Esophagus (tissue), 2 donors: Measurements from ENCODE around the gene VHLL. TPM values are rescaled to one million over a fixed set of nuclear protein-coding genes. Genes with fewer than 3 reads are reported as not detected.

Experiments used
- H3K27ac ChIP-seq, 2 donors: one replicate each; pipeline ENCODE4 v1.5.1; 2013; ENCODE audit warnings: low read depth in 2 of 2, mild to moderate bottlenecking in 2 of 2, inconsistent platforms in 1 of 2, low read length in 1 of 2, moderate library complexity in 1 of 2
- H3K27me3 ChIP-seq, 2 donors: one replicate each; pipeline ENCODE4 v1.6.1; 2013; ENCODE audit warnings: low read length in 2 of 2, control low read depth in 1 of 2, mild to moderate bottlenecking in 1 of 2; ENCODE audit not compliant: insufficient read depth in 2 of 2, control insufficient read depth in 1 of 2
- H3K36me3 ChIP-seq, 2 donors: one replicate each; pipeline ENCODE4 v1.6.1; 2013; ENCODE audit warnings: low read length in 1 of 2; ENCODE audit not compliant: control insufficient read depth in 2 of 2, insufficient read depth in 2 of 2
- H3K4me1 ChIP-seq, 2 donors: one replicate each; pipeline ENCODE4 v1.6.1; 2013; ENCODE audit warnings: low read length in 1 of 2; ENCODE audit not compliant: control insufficient read depth in 2 of 2, insufficient read depth in 2 of 2
- H3K4me3 ChIP-seq, 2 donors: one replicate each; pipeline ENCODE4 v1.5.1; 2013; ENCODE audit warnings: low read length in 2 of 2, mild to moderate bottlenecking in 2 of 2, low read depth in 1 of 2, moderate library complexity in 1 of 2
- H3K9me3 ChIP-seq, 2 donors: one replicate each; pipeline ENCODE4 v1.6.1; 2013; ENCODE audit warnings: mild to moderate bottlenecking in 2 of 2, low read depth in 1 of 2, low read length in 1 of 2, moderate library complexity in 1 of 2; ENCODE audit not compliant: control insufficient read depth in 2 of 2, insufficient read depth in 1 of 2
- WGBS, 2 donors: extraction: QIAGEN DNeasy Blood & Tissue Kit; methylation state at CpG; one replicate each; pipeline ENCODE4 v1.1.7; 2013; 5-methylcytosine and 5-hydroxymethylcytosine counted together
- polyA plus RNA-seq, 2 donors: library from polyadenylated mRNA; stranded (reverse); fragments of 200-250 nt; gene quantifications; one replicate each; pipeline ENCODE4 v1.2.3, GENCODE V29; 2013
- donor health status: healthy with polysubstance abuse.
- donor health status: Bipolar disorder and iron deficiency.

Gene VHLL
- polyA plus RNA-seq, 2 donors: not detected

DNA sequence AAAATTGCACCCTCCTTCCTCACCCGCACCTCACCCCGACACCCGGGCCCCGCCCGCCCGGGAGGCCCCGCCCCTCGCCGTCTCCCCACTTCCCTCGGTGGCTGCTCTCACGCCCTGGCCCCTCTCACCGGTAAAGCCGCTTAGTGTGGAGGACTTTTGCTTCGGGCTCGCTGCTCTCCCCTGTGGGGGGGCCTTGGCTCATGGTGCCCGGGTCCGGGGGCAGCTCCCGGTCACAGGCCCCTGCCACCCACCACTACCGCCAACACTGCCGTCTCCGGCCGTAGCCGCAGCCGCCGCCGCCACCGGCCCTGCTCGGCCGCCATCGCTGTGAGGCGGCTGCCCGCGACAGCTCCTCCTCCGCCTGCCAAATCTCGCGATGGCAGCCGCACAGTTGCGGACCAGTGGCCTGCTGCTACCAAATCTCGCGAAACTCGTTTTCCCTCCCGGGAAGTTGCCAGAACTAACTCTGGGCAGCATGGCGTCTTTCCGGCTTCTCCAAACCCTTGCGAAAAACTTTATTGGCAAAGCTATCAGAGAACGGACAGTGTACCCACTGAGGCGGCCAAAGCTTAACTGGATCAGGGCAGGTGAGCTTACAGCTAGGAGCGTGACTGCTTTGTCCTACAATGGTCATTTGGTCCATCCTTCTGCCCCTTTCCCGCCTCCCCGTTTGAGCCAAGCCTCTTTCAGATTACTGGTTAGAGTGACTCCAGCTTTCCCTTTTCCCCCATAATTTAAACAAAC is 16.5 kb downstream of the VHLL start, which contains the start of gene SMG5:
TSS of gene SMG5 (minus strand) at position 347 of the 744 bp plus-strand sequence. CDS start at position 202, 145 bp downstream.
- H3K27me3 ChIP-seq: no peaks in the 10 kb centered on the region
- H3K27ac ChIP-seq: peak within 1 kb of the TSS; percentile 97
- WGBS, 2 donors: 0 to 1% methylated on average over 50 of the region's 50 CpGs
- no peaks in the 10 kb centered on the region for H3K9me3 ChIP-seq
- H3K36me3 ChIP-seq: peaks cover 0 to 24% of the 10 kb centered on the region in 2 donors
- peak within 1 kb of the TSS; percentile 54 to 87 for H3K4me3 ChIP-seq
- H3K4me1 ChIP-seq: peaks cover 3 to 7% of the 10 kb centered on the region in 2 donors

DNA sequence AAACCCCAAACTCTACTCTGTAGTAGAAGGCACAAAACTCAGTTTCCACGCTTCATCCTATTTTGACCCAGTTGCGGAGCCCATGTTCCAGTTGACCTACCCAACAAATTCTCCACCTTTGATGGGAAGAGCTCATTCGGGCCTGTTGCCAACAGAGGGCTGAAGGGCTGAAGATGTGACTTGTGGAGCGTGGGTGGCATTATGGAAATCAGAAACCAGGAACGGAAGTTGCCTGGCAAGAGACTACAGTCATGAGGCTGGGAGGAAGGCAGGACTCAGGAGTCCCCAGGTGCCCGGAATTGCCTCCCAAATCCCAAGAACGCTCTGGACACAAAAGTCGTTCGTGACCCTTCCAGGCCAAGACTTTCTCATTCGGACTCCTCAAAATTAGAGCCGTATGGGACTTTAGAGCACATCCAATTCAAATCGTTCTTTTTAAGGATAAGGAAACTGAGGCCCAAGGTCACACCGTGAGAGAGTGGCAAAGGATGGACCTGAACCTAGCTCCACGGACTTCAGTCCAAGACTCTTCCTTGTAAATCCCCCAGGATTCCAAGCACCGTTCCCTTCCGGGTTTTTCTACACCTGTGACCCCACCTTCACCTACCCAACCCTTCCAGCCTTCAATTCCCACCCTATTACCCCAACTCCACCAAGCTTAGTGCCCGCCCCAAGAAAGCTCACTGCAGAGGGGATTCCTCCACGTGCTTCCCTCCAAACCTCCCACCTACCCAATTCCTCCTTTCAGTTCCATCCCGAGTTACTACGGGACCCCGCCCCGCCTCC is 17.2 kb downstream of the VHLL start:
- Histone ChIP-seq H3K4me1 (peaks cover 3 to 7% of the 10 kb centered on the region in 2 donors), H3K27ac (peak overlapping the region; percentile 97)
- whole genome bisulfite sequencing, 2 donors: 5 to 6% methylated on average over 22 of the region's 22 CpGs

DNA sequence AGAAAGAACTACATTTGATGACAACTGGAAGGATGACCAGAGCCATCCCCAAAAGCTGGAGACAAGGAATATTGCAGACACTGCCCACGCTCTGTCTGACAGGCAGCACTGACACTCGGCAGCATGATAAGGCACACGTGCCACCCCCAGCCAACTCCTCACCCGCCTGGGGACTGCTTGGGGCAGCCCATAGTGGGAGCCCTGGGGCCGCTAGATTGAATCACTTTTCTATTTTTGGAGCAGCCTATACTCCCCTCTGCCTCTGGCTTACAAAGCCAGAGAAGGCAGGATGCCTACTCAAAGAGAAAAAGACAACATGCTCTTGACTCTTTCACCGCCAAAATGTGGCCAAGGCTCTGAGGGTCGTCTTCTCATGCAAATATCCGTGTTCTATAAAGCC is 17.8 kb downstream of the VHLL start:
- 16 to 18% methylated on average over 8 of the region's 8 CpGs for WGBS, 2 donors
- Histone ChIP-seq H3K36me3 (peaks cover 0 to 28% of the 10 kb centered on the region in 2 donors), H3K27ac (peak overlapping the region; percentile 97), H3K4me1 (peaks cover 0 to 7% of the 10 kb centered on the region in 2 donors), H3K4me3 (peak overlapping the region in 1 of 2 donors; percentile 54), H3K9me3 (no peaks in the 10 kb centered on the region), H3K27me3 (no peaks in the 10 kb centered on the region)

More for the DNA sequence above, 17.2 kb downstream of the VHLL start:
- H3K9me3 ChIP-seq: no peaks in the 10 kb centered on the region
- peak overlapping the region; percentile 54 to 87 for H3K4me3 ChIP-seq
- peaks cover 0 to 28% of the 10 kb centered on the region in 2 donors for H3K36me3 ChIP-seq
- H3K27me3 ChIP-seq: no peaks in the 10 kb centered on the region

DNA sequence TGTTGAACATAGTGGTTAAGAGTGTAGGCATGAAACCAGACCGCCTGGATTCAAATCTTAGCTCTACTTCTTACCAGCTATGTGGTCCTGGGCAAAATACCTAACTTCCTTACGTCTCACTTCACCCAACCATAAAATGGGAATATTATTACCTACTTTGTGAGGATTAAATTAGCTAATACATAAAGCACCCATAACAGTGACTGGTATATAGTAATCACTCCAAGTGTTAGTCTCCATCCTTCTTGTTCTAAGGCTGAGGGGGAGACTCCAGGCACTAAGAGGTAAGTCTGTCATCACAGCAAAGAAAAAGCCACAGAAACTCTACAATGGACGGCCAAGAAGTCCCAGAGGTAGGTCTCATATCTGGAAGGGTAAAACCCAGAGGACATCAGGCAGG is 19.3 kb downstream of the VHLL start:
- Histone ChIP-seq H3K4me3 (no peak overlapping the region), H3K4me1 (peaks cover 0 to 3% of the 10 kb centered on the region in 2 donors), H3K9me3 (no peaks in the 10 kb centered on the region), H3K27me3 (no peaks in the 10 kb centered on the region), H3K27ac (peak overlapping the region in 1 of 2 donors; percentile 0), H3K36me3 (peaks cover 0 to 21% of the 10 kb centered on the region in 2 donors)
- WGBS, 2 donors: 93 to 94% methylated on average over 3 of the region's 3 CpGs

- no peaks in the 10 kb centered on the region for H3K27me3 ChIP-seq
- H3K36me3 ChIP-seq: peaks cover 8 to 39% of the 10 kb centered on the region in 2 donors
- H3K27ac ChIP-seq: no peak overlapping the region
- no peak overlapping the region for H3K4me3 ChIP-seq
- 62 to 77% methylated on average over 6 of the region's 6 CpGs for WGBS, 2 donors
- H3K9me3 ChIP-seq: no peaks in the 10 kb centered on the region
- peaks cover 0 to 3% of the 10 kb centered on the region in 2 donors for H3K4me1 ChIP-seq
Measured at GRCh38 chr1:156276966-156277381, 22.1 kb downstream of the VHLL start.

DNA sequence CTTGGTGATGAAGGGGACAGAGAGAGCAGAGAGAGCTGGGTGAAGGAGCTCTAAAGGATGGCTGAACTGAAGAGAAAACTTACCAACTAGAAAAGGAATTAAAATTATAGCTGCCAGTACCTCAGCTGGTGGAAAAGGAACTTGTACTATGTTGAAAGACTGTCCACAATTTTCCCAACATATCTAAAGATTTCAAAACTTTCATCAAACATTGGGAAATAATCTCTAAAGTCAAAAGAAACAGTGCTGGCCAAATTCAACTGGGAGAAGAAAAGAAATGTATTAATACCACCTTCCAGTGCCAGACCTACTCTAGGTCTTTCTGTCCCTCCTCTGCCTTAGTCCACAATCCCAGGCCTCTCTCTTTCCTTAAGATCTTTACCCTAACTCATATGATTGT is 22.6 kb downstream of the VHLL start:
- Histone ChIP-seq H3K27ac (no peak overlapping the region), H3K27me3 (no peaks in the 10 kb centered on the region), H3K36me3 (peaks cover 8 to 39% of the 10 kb centered on the region in 2 donors), H3K9me3 (no peaks in the 10 kb centered on the region), H3K4me1 (peaks cover 0 to 3% of the 10 kb centered on the region in 2 donors), H3K4me3 (no peak overlapping the region)

DNA sequence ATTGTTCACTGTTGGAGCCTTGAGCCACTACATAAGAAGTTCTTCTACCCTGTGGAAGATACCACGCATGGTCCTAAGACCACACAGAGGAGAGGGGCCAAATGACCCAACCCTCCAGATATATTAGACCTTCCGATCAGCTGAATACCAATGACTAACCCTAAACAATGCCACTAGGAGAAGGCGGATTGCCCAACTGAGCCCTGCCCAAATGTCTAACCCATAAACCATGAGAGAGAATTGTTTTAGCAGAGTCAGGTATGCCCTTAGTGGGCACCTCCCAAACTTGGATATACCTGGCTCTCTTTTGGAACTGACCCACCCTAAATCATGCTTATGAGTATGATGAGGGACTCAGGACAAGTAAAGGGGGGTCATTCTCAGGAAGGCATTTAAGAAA is 28.8 kb downstream of the VHLL start:
- H3K4me3 ChIP-seq: no peak overlapping the region
- H3K36me3 ChIP-seq: peaks cover 29 to 58% of the 10 kb centered on the region in 2 donors
- peak overlapping the region; percentile 15 to 59 for H3K27ac ChIP-seq
- no peaks in the 10 kb centered on the region for H3K4me1 ChIP-seq
- WGBS, 2 donors: 80% methylated on average over 3 of the region's 3 CpGs
- H3K27me3 ChIP-seq: no peaks in the 10 kb centered on the region
- H3K9me3 ChIP-seq: no peaks in the 10 kb centered on the region

- H3K27ac ChIP-seq: no peak overlapping the region
- H3K4me3 ChIP-seq: no peak overlapping the region
- H3K4me1 ChIP-seq: peaks cover 0 to under 1% of the 10 kb centered on the region in 2 donors
- WGBS, 2 donors: 82 to 93% methylated on average over 4 of the region's 4 CpGs
- H3K36me3 ChIP-seq: peaks cover 26 to 51% of the 10 kb centered on the region in 2 donors
- H3K27me3 ChIP-seq: no peaks in the 10 kb centered on the region
- no peaks in the 10 kb centered on the region for H3K9me3 ChIP-seq
Measured at GRCh38 chr1:156268336-156268735, 30.8 kb downstream of the VHLL start.

DNA sequence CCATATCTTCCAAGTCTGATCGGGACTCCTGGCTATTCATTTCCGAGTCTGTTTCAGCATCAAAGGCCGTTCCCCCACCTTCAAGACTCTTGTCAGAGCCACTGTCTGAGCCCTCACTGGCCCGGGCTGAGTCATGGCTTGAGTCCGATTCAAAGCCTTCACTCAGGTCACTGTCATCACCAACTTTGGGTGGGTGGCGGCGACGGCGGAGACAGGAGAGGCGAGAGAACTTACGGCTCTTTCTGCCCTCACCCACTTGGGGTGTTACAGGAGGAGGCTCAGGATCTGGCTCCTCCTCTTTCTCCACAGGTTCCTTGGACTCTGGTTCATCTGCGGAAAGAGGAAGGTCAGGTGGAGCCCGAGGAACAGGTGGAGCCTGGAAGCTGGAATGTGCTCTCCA is 33.1 kb downstream of the VHLL start:
- H3K36me3 ChIP-seq: peaks cover 29 to 56% of the 10 kb centered on the region in 2 donors
- H3K9me3 ChIP-seq: no peaks in the 10 kb centered on the region
- H3K4me1 ChIP-seq: peaks cover 0 to 3% of the 10 kb centered on the region in 2 donors
- no peak overlapping the region for H3K4me3 ChIP-seq
- WGBS, 2 donors: 88 to 92% methylated on average over 13 of the region's 13 CpGs
- no peaks in the 10 kb centered on the region for H3K27me3 ChIP-seq
- no peak overlapping the region for H3K27ac ChIP-seq
